GM23338 (cell line): ENCODE results near the gene DNAJC11.
"Not testable (repeated sequence)": the region's sequence is repeated elsewhere in the genome, so short reads cannot be mapped to it uniquely, and the experiment has no call there.

Source experiments
- CTCF ChIP-seq, 2 experiments: fragments of 200-600 bp in 1 of 2; sonication (generic) in 1 of 2; conservative IDR thresholded peaks; 2 replicates each; pipeline versions ENCODE4 v1.5.1 to v1.6.1; 2016 to 2017; ENCODE audit warnings: antibody characterized with exemption in 2 of 2, low read depth in 2 of 2, mild to moderate bottlenecking in 2 of 2, moderate library complexity in 1 of 2
- ETS1 ChIP-seq: IDR thresholded peaks from 2 replicates; pipeline ENCODE4 v1.6.1; 2016; ENCODE audit warnings: antibody characterized with exemption
- EZH2 ChIP-seq: fragments of 200-600 bp; sonication (generic); IDR thresholded peaks from one replicate; pipeline ENCODE4 v1.8.0; 2017; ENCODE audit warnings: antibody characterized with exemption, mild to moderate bottlenecking, low read depth; ENCODE audit not compliant: unreplicated experiment
- POLR2AphosphoS5 ChIP-seq: IDR thresholded peaks from 2 replicates; pipeline ENCODE4 v1.6.1; 2016; ENCODE audit warnings: antibody characterized with exemption, low read depth

- TF ChIP-seq CTCF (conservative IDR thresholded peaks at IDR 0.05; ENCODE audit: low read depth in 2 of 2); EZH2; POLR2AphosphoS5; ETS1: not testable (repeated sequence)
These were observed 41.1 kb upstream of the DNAJC11 start for GRCh38 chr1:6742676-6743188.
